ENCODE results near the gene CAMK4. TPM values are rescaled to one million over a fixed set of nuclear protein-coding genes. Genes with fewer than 3 reads are reported as not detected.

The CAMK4 gene
- total RNA-seq, 1 experiment from 2014 or later, result 10.2 TPM

DNA sequence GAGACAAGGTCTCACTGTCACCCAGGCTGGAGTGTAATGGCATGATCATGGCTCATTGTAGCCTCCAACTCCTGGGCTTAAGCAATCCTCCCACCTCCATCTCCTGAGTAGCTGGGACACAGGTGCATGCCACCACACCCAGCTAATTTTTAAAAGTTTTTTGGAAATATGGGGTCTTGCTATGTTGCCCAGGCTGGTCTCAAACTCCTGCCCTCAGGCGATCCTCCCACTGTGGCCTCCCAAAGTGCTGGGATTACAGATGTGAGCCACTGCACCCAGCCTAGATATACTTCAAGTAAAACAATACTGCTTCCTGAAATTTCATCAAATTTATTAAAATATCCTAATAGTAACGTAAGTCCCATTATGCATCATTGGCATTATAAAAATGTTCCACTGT, 254.7 kb downstream of the CAMK4 start:
- no TSS peak for BruUV-seq (replicated peaks)
- H3K4me3 ChIP-seq (replicated peaks in 1 of 2; ENCODE audit: low read depth in 1 of 2, low read length in 2 of 2), result no peak overlapping the region
- no peak for DNase-seq (ENCODE audit: low read depth, low spot score)

More for the DNA sequence above, 254.7 kb downstream of the CAMK4 start:
- intact Hi-C loops (cut with micrococcal nuclease), result loop anchor here (5.0 kb wide), 1 partner anchor 322 kb away; no protein-coding TSS in a partner anchor
- CTCF ChIA-PET, result no interaction called here
- Histone ChIP-seq H3K27me3 (ENCODE audit: insufficient read depth, low read length) (no peaks in the 10 kb centered on the region), H3K9me3 (ENCODE audit: control insufficient read depth in 1 of 2, insufficient read depth in 1 of 2, low read depth in 1 of 2, low read length in 2 of 2) (no peaks in the 10 kb centered on the region), H2AFZ (ENCODE audit: low read depth, low read length, poor library complexity, severe bottlenecking) (no peak overlapping the region), H3K9me2 (ENCODE audit: insufficient read depth) (no peaks in the 10 kb centered on the region), H3K79me2 (ENCODE audit: insufficient read depth, low read length) (no peaks in the 10 kb centered on the region), H3K36me3 (ENCODE audit: control insufficient read depth in 1 of 2, insufficient read depth in 2 of 2, low read length in 2 of 2) (no peaks in the 10 kb centered on the region), H4K20me1 (ENCODE audit: insufficient read depth) (no peaks in the 10 kb centered on the region), H3K4me2 (ENCODE audit: low read length) (no peak overlapping the region), H3K9ac (ENCODE audit: low read length) (no peak overlapping the region), H3K27ac (ENCODE audit: low read depth, low read length) (no peak overlapping the region), H3K4me1 (ENCODE audit: control insufficient read depth in 1 of 2, insufficient read depth in 2 of 2, low read length in 2 of 2) (no peaks in the 10 kb centered on the region)
- TF ChIP-seq REST (IDR thresholded peaks at IDR 0.05; ENCODE audit: low read depth) (no peak), ZNF274 (IDR thresholded peaks at IDR 0.05; ENCODE audit: low read depth, low read length) (no peak), CBX3 (IDR thresholded peaks at IDR 0.05; ENCODE audit: low read depth) (no peak)
- TF ChIP-seq, protein P1, sequence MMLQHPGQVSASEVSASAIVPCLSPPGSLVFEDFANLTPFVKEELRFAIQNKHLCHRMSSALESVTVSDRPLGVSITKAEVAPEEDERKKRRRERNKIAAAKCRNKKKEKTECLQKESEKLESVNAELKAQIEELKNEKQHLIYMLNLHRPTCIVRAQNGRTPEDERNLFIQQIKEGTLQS (IDR thresholded peaks at IDR 0.05), result no peak
- RAD21 ChIA-PET (ENCODE audit: low non-redundant PET in 1 of 2, low total read pairs in 2 of 2, uncharacterized antibody in 2 of 2, unreplicated experiment in 2 of 2), result no interaction called here
- POLR2A ChIA-PET, result no interaction called here
- ATAC-seq, result no peak

Measured in HCT116 (cell line).